OCI-LY7 (cell line): Measurements from ENCODE around the gene PALD1. TPM values are rescaled to one million over a fixed set of nuclear protein-coding genes. Genes with fewer than 3 reads are reported as not detected.

Experiments
- total RNA-seq, 2 experiments: library from RNA; depleted of rRNA in 1 of 2; stranded (reverse); fragments of >200 nt in 1 of 2; shearing (Covaris generic) in 1 of 2; gene quantifications; 2 replicates each; pipeline ENCODE4 v1.2.3, GENCODE V29; 2014 to 2022

PALD1 gene
- total RNA-seq, 2 experiments from 2014 or later, result 52.7 to 66.7 TPM

Other genes starting within 250 kb of the PALD1 start
- gene PPA1, start 245.3 kb upstream of the PALD1 start, total RNA-seq (2014; rRNA removed; shearing (Covaris generic)), result 215 and 221 TPM in 2 replicates
- gene PPA1, start 245.3 kb upstream of the PALD1 start, total RNA-seq (2022), result 223 and 231 TPM in 2 replicates
- not detected in 2 replicates for gene NPFFR1, start 194.8 kb upstream of the PALD1 start, total RNA-seq (2014; rRNA removed; shearing (Covaris generic))
- not detected in 2 replicates for gene NPFFR1, start 194.8 kb upstream of the PALD1 start, total RNA-seq (2022)
- gene LRRC20, start 96.1 kb upstream of the PALD1 start, total RNA-seq (2014; rRNA removed; shearing (Covaris generic)), result 5.8 and 6.1 TPM in 2 replicates
- 12.2 and 12.8 TPM in 2 replicates for gene LRRC20, start 96.1 kb upstream of the PALD1 start, total RNA-seq (2022)
- 20.3 and 24.5 TPM in 2 replicates for gene EIF4EBP2, start 74.6 kb upstream of the PALD1 start, total RNA-seq (2014; rRNA removed; shearing (Covaris generic))
- 59.8 and 64.4 TPM in 2 replicates for gene EIF4EBP2, start 74.6 kb upstream of the PALD1 start, total RNA-seq (2022)
- gene NODAL, start 37.1 kb upstream of the PALD1 start, total RNA-seq (2014; rRNA removed; shearing (Covaris generic)), result not detected in 2 replicates
- not detected in 2 replicates for gene NODAL, start 37.1 kb upstream of the PALD1 start, total RNA-seq (2022)
- gene PRF1, start 124.0 kb downstream of the PALD1 start, total RNA-seq (2014; rRNA removed; shearing (Covaris generic)), result 4.6 and 7.0 TPM in 2 replicates
- 5.8 and 6.3 TPM in 2 replicates for gene PRF1, start 124.0 kb downstream of the PALD1 start, total RNA-seq (2022)
- gene ADAMTS14, start 193.7 kb downstream of the PALD1 start, total RNA-seq (2014; rRNA removed; shearing (Covaris generic)), result 0.03 and 0.10 TPM in 2 replicates
- gene ADAMTS14, start 193.7 kb downstream of the PALD1 start, total RNA-seq (2022), result 0.11 TPM in 1 of 2 replicates, not detected in the other